ENCODE results near the gene ZNF175.
A peak's percentile ranks its signal among the peaks of the same experiment; 100 is the strongest.

DNA sequence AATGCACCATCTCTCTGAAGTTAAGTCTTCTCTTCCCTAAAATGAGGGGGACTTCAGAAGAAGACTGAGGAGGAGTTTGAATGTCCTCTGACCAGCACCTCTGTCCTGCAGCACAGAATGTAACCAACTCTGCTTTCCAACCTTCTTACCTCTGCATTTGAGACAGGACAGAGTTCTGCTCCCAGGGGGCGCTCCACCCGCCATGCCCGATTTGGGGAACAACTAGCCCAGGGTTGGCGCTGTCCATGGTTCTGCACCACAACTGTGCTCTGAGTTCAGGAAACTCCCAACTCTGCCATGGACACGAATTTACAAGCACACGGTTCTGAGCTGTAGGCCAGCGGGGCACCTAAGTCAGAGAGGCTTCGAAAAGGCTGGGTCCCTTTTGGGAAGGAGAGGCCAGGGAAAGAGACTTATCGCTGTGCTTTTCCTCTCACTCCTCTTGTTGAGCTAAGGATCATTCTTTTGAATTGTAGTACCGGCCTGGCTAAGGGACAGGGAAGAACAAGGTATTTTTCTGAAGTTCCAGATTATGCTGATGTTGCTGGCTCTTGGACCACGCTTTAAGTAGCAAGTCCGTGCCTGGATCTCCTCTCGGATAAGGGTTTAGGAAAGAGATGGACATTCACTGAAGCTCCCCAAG lies 37.0 kb downstream of the ZNF175 start:
- TF ChIP-seq, protein P1, sequence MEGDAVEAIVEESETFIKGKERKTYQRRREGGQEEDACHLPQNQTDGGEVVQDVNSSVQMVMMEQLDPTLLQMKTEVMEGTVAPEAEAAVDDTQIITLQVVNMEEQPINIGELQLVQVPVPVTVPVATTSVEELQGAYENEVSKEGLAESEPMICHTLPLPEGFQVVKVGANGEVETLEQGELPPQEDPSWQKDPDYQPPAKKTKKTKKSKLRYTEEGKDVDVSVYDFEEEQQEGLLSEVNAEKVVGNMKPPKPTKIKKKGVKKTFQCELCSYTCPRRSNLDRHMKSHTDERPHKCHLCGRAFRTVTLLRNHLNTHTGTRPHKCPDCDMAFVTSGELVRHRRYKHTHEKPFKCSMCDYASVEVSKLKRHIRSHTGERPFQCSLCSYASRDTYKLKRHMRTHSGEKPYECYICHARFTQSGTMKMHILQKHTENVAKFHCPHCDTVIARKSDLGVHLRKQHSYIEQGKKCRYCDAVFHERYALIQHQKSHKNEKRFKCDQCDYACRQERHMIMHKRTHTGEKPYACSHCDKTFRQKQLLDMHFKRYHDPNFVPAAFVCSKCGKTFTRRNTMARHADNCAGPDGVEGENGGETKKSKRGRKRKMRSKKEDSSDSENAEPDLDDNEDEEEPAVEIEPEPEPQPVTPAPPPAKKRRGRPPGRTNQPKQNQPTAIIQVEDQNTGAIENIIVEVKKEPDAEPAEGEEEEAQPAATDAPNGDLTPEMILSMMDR (IDR thresholded peaks at IDR 0.05): peak; percentile 21 to 75 (median 48)
- no peak for TF ChIP-seq POLR2A (IDR thresholded peaks at IDR 0.05)
